Activated CD4-positive, alpha-beta T cell treated with anti-CD3 and anti-CD28 coated beads, Interleukin-2, Interleukin-4, amounts not matched to agents 100 ng/mL and 50 ng/mL, durations not matched to agents 16 hours and 8 hours (primary cell): ENCODE data around the gene UVRAG.

Experiments used
- DNase-seq: peaks from one replicate; pipeline ENCODE4 v3.0.0-alpha.2; 2020; ENCODE audit warnings: low spot score

UVRAG gene

GRCh38 chr11:75814677-75815344, at the start of gene UVRAG:
UVRAG (plus strand) TSS chr11:75815210; CDS start chr11:75815408, 198 bp downstream.
- peak; percentile 98 for DNase-seq

GRCh38 chr11:75766443-75767227, 48.4 kb upstream of the UVRAG start:
- DNase-seq, result peak; percentile 21

- no peak for DNase-seq
These were observed 47.8 kb upstream of the UVRAG start for GRCh38 chr11:75767228-75767572.

GRCh38 chr11:75767793-75768111, 47.3 kb upstream of the UVRAG start:
- no peak for DNase-seq

GRCh38 chr11:75768112-75768908, 46.7 kb upstream of the UVRAG start, which contains the start of gene DGAT2:
DGAT2 (plus strand) TSS chr11:75768778; CDS start chr11:75768992, 214 bp downstream.
- peak; percentile 71 for DNase-seq

- DNase-seq, result no peak
These were observed 45.9 kb upstream of the UVRAG start for GRCh38 chr11:75768909-75769771.

GRCh38 chr11:75770102-75770501, 44.9 kb upstream of the UVRAG start:
- no peak for DNase-seq

- DNase-seq, result no peak
These were observed 43.2 kb upstream of the UVRAG start for GRCh38 chr11:75771646-75772410.

GRCh38 chr11:75773595-75774353, 41.2 kb upstream of the UVRAG start:
- DNase-seq, result peak; percentile 76

GRCh38 chr11:75775056-75775455, 40.0 kb upstream of the UVRAG start:
- no peak for DNase-seq

GRCh38 chr11:75776546-75776945, 38.5 kb upstream of the UVRAG start:
- DNase-seq, result no peak

GRCh38 chr11:75777461-75778110, 37.4 kb upstream of the UVRAG start:
- DNase-seq, result peak; percentile 32

GRCh38 chr11:75778962-75779361, 36.0 kb upstream of the UVRAG start:
- DNase-seq, result no peak

- no peak for DNase-seq
These were observed 35.0 kb upstream of the UVRAG start for GRCh38 chr11:75779960-75780359.

- no peak for DNase-seq
These were observed 34.1 kb upstream of the UVRAG start for GRCh38 chr11:75780888-75781287.

- no peak for DNase-seq
These were observed 33.7 kb upstream of the UVRAG start for GRCh38 chr11:75781296-75781695.

GRCh38 chr11:75781831-75782230, 33.2 kb upstream of the UVRAG start:
- no peak for DNase-seq

GRCh38 chr11:75782540-75783263, 32.3 kb upstream of the UVRAG start:
- DNase-seq, result no peak

- no peak for DNase-seq
These were observed 31.5 kb upstream of the UVRAG start for GRCh38 chr11:75783416-75784084.
